Forelimb muscle (tissue), 1 donor: ENCODE measurements around the gene ASAP2. TPM values are rescaled to one million over a fixed set of nuclear protein-coding genes. Genes with fewer than 3 reads are reported as not detected.

ENCODE experiments used
- DNase-seq: peaks from one replicate; pipeline ENCODE4 v3.0.0-alpha.2; 2013; ENCODE audit warnings: low read depth
- polyA plus RNA-seq: library from polyadenylated mRNA; unstranded; fragments of 120-200 nt; gene quantifications from one replicate; pipeline ENCODE4 v1.2.1, GENCODE V29; 2013; ENCODE audit not compliant: insufficient read length

The ASAP2 gene
- polyA plus RNA-seq, 1 donor: 17.6 TPM

DNA sequence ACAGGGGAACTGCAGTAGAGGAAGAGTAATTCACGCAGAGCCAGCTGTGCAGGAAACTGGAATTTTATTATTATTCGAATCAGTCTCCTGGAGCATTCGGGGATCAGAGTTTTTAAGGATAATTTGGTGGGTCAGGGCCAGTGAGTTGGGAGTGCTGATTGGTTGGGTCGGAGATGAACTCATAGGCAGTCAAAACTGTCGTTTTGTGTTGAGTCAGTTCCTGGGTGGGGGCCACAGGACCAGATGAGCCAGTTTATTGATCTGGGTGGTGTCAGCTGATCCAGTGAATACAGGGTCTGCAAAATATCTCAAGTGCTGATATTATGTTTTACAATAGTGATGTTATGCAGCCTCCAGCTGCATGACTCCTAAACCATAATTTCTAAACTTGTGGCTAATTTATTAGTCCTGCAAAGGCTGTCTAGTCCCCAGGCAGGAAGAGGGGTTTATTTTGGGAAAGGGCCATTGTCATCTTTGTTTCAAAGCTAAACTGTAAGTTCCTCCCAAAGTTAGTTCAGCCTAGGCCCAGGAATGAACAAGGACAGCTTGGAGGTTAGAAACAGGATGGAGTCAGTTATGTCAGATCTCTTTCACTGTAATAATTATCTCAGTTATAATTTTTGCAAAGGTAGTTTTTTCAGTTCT, 67.0 kb downstream of the ASAP2 start:
- no peak for DNase-seq

- no peak for DNase-seq
Measured at GRCh38 chr2:9274701-9275343, 68.2 kb downstream of the ASAP2 start.

DNA sequence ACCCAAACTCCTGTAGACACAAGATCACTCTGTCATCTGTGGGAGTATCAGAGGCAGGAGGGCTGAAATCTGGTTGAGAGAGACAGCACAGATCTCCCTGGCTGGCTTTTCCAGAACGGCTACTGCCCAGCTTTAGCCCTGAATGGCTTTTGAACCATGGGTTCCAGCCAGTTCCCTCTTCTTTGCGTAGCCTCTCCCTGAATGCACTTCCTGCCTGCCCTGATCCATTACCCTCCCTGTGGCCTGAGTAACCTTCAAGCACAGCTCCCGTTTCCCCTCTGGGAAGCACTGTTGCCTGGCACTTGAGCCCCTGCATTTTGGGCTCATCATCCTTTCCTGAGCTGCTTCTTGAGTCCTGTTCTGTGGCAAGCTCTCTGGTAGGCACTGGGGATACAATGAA, 68.8 kb downstream of the ASAP2 start:
- DNase-seq: no peak

DNA sequence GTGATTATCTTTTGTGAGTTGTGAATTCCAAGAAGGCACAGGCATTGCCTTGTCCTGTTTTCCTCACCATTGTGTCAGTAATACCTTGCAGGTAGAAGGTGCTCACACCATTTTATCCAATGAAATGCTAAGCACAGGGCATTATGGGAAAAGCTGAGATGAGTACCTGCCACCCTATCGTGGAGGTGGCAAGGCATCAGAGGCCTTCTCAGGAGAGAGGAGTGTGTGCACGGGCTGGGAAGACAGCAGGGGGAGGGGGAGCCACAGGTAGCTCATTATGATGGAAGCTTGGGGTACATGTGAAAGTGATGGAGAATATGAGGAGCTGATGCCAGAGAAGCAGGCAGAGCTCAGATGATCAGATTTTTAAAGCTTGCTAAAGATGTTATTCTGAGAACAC, 69.5 kb downstream of the ASAP2 start:
- no peak for DNase-seq

DNA sequence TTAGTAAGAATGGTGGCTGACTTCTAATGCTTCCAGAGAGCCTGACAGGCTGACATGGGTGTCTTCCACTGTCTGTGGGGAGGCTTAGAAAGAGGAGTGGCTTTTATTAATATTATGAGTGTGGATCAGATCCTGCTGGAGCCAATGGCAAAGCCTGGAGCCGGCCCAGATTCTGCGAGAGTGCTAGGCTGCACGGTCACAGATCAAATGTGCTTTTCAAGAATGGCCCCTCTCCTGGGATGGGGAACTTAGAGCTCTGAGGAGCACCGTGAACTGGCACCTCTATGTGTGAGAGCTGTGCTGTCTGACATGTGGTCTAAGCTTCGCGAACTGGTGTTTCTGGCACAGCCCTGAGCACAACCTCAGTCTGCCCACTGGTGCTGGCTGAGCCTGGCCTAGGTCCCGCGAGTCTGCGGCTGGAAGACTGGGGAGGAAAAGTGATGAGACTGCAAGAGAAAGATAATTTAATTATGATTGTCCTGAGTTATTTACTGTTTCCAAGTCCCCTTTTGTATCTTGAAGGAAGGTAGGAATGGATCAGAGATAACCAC, 70.4 kb downstream of the ASAP2 start:
- DNase-seq: no peak

- no peak for DNase-seq
Measured at GRCh38 chr2:9278439-9278838, 71.8 kb downstream of the ASAP2 start.

DNA sequence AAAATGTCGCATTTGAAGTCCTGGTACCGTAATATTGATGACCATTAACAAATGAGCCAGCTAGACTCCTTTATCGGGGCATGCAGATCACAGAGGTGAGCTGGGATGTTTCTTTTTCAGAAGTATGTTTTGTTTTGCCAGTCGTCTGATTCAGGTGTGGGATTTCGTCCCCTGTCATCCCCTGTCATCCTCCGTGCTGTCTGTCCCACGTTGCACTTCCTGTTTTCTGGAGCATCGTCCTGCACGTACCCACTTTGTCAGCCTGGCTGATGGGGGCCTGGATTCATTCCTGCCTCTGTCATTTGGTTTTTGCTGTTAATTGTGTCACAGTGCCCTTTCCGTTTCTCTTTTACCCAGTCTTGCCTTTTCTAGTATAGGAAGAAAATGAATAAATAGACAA, 72.8 kb downstream of the ASAP2 start:
- no peak for DNase-seq

- no peak for DNase-seq
Measured at GRCh38 chr2:9280224-9280623, 73.6 kb downstream of the ASAP2 start.

DNA sequence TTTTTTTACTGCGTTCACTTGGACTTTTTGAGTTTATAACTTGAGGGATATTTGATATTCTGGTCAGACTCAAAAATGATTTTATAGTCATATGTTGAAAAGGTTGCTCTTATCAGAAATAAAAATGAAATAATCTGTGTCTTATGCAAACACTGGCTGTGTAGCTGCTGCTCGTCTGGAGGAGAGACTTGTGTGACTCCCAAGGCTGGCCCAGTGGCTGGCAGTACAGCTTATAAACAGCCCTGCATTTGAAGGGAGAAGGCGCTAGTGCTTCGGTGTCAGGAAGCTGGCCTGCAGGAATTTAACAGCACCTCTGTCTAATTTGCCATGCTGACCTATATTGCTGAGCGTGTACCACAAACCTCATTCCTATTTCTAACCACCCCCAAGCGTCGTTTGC, 74.5 kb downstream of the ASAP2 start:
- DNase-seq: no peak

DNA sequence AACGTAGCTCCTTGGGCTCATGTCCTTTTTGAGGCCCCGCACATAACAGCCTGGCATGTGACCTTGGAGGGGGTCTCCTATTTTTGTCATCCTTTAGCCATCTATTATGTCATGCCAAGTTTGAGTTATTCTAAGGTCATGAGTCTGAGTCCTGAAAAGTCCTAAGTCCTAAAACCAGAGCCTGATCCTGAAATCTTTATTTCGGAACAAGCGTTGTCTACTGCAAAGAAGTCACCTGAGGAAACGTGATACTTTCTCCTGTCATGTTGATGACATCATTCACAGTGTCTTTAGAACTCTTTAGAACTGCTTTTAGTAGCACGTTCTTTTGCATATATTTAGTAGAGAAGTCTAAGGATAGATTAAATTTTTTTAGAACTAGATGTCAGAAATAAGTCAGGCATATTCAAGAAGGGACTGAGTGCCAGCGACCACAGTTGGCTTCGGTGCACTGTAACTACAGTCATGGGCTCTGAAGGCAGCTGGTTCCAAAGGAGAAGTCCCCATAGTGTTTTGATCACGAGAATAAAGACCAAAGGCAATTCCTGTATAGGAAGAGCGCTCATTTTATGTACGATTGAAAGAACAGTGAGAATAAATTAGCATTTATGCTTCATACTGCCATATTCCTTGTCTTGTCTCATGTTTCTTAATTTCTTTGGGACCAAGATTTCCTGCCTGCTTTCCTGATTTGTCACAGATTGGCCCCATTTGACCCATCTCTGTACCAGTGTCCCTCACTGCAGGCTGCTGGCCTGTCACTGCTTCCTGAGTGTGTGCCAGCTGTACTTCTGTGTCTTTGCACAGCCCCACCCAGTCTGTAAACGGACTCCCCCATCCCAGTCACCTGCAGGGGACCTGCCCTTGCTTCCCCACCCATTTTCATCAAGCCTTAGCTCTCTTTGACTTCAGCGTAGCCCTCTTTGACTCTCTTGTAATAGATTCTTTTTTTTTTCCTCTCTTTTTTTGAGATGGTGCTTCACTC, 75.8 kb downstream of the ASAP2 start:
- DNase-seq: no peak

DNA sequence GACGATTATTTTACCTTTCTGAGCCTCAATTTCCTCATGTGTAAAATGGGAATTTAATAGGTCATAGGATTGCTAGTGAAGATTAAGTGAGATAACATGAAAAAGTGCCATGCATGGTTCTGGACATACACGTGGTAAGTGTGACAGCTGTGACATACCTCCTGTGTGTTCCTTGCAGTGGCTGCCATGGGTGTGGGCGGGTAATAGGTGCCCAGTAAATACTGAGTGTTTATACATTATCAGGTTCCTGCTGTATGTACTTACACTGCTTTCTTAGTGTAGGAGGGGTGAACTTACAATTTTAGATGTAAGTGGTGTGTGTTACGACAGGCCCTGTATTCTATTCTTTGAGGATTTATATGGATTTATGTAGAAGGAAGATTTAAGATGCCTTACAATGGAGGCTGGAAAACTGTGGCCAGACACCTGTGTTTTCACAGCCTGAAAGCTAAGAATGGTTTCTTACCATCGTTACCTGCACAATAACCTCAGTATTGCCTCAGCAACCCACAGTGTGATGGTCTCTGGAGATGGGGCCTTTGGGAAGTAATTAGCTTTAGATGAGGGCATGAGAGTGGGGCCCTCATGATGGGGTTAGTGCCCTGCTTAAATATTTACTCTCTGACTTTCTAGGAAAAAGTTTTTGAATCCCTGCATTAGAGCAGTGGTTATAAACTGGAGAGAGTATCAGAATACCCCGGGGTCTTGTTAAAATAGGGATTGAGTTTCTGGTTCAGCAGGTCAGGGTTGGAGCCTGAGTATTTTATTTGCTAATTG, 78.1 kb downstream of the ASAP2 start:
- no peak for DNase-seq

- DNase-seq: no peak
Measured at GRCh38 chr2:9285385-9285920, 78.8 kb downstream of the ASAP2 start.

GRCh38 chr2:9285921-9286320, 79.3 kb downstream of the ASAP2 start:
- no peak for DNase-seq

DNA sequence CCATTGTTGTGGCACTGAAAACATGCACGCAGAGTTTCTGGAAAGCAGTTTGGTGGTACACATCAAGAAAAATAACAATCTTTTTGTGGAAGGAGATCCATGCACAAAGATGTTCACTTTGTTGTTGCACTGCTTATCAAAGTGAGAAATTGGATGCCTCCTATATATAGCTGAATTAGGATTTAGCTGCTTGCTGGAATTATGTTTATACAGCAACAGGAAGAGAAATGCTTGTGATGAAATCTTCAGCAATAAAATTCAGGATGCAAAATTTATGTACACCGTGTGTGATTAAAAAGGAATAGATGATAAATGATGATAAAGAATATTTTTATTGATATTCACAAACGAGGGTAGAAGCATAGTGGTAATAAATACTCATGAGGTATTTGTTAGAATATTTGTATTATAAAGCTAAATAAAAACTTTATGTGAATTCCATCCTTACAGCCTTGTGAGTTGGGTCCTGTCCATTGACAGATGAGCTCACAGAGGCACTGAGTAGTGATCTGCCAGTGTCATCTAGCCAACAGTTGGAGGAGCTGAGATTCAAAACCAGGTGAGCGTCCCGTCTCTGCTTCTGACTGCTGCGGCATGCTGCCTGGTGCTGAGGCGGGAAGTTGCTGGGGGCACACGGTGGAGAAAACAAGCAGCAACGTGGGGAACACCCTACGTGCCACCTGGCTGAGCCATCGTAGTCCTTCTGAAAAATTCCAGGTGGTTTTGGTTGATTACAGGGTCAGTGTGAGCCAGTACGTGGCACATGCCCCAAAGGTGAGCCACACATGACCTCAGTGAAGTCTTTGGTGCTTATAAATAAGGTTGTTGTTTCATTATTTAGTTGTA, 80.2 kb downstream of the ASAP2 start:
- DNase-seq: no peak

DNA sequence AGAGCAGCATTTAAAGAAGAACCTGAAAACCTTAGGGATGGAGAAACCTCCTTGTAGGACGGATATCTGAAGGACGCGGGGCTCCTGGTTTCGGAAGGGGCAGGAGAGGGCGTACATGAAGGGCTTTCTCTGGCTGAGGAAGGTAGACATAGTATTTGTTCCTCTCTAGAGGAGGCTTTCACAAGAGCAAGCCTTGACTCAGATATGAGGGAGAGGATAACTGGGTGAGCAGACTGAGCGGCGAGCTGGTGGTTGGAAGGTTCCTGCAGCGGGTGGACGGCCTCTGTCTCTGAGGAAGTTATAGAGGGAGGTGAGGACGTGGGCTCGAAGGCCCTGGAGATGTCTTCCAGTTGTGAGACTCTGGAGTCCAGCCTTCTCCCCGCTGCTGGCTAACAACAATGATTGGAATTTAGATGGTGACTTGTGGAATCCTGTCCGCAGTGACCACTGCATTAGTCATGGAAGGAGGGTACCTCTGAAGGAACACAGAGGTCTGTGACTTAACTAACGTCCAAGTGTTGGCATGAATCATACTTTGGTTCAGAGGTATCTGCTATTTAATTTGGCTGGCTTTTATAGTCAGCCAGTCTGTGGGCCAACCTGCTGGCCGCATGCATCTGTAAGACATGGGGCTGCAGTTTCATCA, 80.9 kb downstream of the ASAP2 start:
- DNase-seq: no peak

- no peak for DNase-seq
Measured at GRCh38 chr2:9288233-9288632, 81.6 kb downstream of the ASAP2 start.

DNA sequence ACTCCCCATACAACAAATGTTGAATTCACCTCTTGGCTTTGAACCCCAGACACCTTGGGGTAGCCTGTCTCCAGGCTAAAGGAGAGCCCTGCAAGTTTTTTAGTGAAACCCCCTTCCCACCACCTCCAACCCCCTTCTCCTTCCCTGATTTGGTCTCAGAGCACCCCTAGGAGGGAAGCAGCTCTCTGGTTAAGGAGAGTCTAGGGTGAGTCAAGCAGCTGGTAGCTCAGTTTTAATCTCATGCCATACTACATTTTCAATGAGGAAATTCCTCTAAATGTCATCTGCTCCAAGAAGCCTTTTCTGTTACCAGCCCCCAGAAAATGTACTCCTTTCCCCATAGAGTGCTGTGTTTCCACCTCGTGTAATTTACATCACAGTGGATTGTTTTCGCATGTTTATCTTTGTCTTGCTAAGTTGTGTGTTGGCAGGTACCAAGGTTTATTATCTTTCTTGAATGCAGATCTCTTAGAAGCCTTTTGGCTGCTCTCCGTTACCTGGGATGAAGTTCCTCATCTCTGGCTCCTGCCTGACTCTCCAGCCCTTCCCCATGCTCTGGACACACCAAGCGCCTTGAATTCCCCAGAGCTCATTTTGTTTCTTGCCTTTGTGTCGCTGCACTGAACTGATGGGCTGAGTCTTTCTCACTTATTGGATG, 82.2 kb downstream of the ASAP2 start:
- no peak for DNase-seq

DNA sequence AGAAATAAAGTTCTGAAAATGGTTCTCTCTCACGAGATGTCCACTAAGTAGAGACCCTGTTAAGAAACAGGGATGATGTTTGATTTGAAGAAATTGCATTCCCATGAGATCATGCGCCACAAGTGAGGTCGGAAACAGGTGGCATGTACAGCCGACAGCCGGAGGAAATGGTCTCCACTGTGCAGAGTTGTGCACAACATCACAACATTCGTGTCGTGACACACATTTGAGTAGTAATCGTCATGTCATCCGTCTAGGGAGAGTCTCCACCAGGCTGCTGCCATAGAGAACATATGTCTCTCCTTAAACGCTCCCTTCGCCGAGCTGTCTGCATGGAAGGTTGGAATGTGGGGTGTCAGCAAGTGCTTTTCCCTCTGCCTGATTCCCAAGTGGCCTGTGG, 84.7 kb downstream of the ASAP2 start:
- no peak for DNase-seq

GRCh38 chr2:9291866-9292265, 85.3 kb downstream of the ASAP2 start:
- DNase-seq: no peak
